GM13976 (cell line): Measurements from ENCODE around the gene NBEA.
"Not testable (repeated sequence)": the region's sequence is repeated elsewhere in the genome, so short reads cannot be mapped to it uniquely, and the experiment has no call there.

Experiments used
- DNase-seq: peaks from one replicate; pipeline ENCODE4 v3.0.0; 2012; ENCODE audit warnings: low spot score
- CTCF ChIP-seq: IDR thresholded peaks from 2 replicates; pipeline ENCODE4 v1.5.1; 2012; ENCODE audit warnings: borderline replicate concordance, mild to moderate bottlenecking; ENCODE audit not compliant: insufficient read depth; ENCODE audit errors: extremely low read depth, missing control alignments, control extremely low read depth
- in situ Hi-C: fragments of 300-500 bp; cut with MboI; formaldehyde crosslinking; loops from one replicate; pipeline ENCODE4 v1.12.0; 2022; ENCODE audit warnings: low sequenced_read_pairs, mixed read lengths, inconsistent platforms; ENCODE audit not compliant: unreplicated experiment

Gene NBEA

DNA sequence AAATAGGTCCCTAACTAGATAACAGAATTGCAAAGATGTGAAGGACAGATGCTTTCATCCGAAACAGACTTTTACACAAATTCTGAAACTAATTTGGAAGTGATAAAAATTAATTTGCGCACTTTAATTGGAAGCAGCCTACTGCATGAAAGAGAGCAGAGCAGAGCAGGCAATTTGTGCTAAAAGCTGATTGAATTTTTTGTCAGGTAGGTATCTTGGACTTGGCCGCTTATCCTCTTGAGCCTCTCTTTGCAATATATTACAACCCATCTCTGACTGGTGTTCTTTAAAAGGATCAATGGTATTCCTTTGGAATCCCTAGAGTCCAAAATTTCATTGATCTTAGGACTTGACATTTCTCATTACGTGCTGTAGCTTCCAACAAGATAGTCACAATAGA lies 717.7 kb downstream of the NBEA start:
- in situ Hi-C loops = no loop called here
- TF ChIP-seq CTCF = no peak
- DNase-seq = no peak

DNA sequence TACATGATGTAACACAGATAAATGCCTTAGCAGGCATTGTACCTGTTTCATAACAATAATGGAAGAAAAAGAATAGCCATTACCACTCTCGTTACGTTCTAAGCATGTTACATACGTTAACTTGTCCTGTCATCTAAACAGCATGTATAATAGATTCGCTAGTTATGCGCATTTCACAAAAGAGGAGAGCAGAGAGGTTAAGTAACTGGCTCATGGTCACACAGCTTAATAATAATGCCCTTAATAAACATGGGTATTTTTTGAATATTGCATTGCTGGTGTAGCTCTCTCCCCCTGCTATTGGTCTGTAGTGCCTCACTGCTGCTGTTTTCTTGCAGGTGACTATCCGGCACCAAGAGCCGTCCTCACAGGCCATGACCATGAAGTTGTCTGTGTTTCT lies 722.7 kb downstream of the NBEA start:
- in situ Hi-C loops = no loop called here
- no peak for DNase-seq
- TF ChIP-seq CTCF = no peak

GRCh38 chr13:35669321-35669720 lies 727.3 kb downstream of the NBEA start:
- TF ChIP-seq CTCF = no peak
- in situ Hi-C loops = no loop called here

DNA sequence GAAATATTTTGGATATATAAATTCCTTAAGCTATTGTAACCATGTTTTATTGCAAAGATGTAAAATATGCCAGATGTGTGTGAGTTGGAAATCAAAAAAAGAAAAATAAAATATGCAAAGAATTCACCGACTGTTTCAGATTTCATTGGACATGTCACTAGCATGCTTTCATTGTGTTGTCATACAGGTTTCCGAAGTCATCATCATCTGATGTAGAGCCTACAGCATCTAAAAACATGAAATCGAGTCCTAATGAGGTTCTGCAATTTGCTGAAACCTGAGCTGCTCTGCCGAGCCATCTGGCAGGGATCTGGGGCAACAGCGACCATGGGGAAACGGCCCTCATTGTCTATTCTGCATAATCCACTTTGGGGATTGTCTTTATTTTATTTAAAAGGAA lies 730.5 kb downstream of the NBEA start:
- DNase-seq = no peak
- in situ Hi-C loops = no loop called here
- TF ChIP-seq CTCF = no peak

More at GRCh38 chr13:35669321-35669720, 727.3 kb downstream of the NBEA start:
- no peak for DNase-seq

GRCh38 chr13:35675651-35676050 lies 733.6 kb downstream of the NBEA start:
- in situ Hi-C loops = no loop called here
- no peak for TF ChIP-seq CTCF
- no peak for DNase-seq

- DNase-seq, in situ Hi-C loops: not testable (repeated sequence)
Observed at GRCh38 chr13:35677863-35678262, 735.8 kb downstream of the NBEA start.

GRCh38 chr13:35681685-35682084 lies 739.6 kb downstream of the NBEA start:
- DNase-seq = no peak
- in situ Hi-C loops = no loop called here
- no peak for TF ChIP-seq CTCF
